ENCODE data around the gene EHD4.

Gene EHD4

DNA sequence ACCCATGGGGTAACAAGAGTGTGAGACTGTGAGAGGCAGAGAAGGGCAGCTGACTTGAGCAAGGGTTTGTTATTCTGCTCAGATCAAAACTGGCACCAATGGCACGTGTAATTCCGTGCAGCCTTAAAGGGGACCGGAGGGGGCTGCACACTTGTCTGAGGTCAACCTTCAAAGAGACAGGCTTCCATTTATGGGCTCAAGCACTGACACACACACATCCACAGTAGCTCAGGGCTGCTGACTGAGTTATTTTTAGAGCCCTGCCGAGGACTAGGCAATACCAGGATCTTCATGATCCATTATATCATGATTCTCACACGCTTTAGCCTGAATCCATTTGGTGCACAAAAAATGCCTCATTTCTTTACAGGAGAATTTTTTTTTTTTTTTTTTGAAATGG lies 57.9 kb downstream of the EHD4 start:
- Histone ChIP-seq H3K9me2 (replicated peaks; ENCODE audit: low read depth, low read length) (no peaks in the 10 kb centered on the region), H3K79me2 (ENCODE audit: insufficient read depth, low read length) (no peaks in the 10 kb centered on the region), H3K9me3 (ENCODE audit: insufficient read depth, low read depth, low read length) (no peaks in the 10 kb centered on the region), H3F3A (ENCODE audit: low read depth) (no peaks in the 10 kb centered on the region), H2AFZ (ENCODE audit: low read length) (no peak overlapping the region), H3K4me1 (ENCODE audit: insufficient read depth, low read length, poor library complexity, severe bottlenecking) (peaks cover 9% of the 10 kb centered on the region), H3K4me2 (ENCODE audit: low read depth, low read length, poor library complexity, severe bottlenecking) (no peak overlapping the region), H4K20me1 (ENCODE audit: insufficient read depth, low read length, poor library complexity, severe bottlenecking) (no peaks in the 10 kb centered on the region), H3K27me3 (ENCODE audit: insufficient read depth, low read length, poor library complexity, severe bottlenecking) (no peaks in the 10 kb centered on the region), H3K4me3 (ENCODE audit: low read length, poor library complexity, severe bottlenecking) (no peak overlapping the region), H3K36me3 (ENCODE audit: insufficient read depth, low read length) (no peaks in the 10 kb centered on the region; the same call in 1 of the 2 replicates), H3K9ac (ENCODE audit: low read depth, low read length, poor library complexity, severe bottlenecking) (no peak overlapping the region)
- TF ChIP-seq, protein P1, sequence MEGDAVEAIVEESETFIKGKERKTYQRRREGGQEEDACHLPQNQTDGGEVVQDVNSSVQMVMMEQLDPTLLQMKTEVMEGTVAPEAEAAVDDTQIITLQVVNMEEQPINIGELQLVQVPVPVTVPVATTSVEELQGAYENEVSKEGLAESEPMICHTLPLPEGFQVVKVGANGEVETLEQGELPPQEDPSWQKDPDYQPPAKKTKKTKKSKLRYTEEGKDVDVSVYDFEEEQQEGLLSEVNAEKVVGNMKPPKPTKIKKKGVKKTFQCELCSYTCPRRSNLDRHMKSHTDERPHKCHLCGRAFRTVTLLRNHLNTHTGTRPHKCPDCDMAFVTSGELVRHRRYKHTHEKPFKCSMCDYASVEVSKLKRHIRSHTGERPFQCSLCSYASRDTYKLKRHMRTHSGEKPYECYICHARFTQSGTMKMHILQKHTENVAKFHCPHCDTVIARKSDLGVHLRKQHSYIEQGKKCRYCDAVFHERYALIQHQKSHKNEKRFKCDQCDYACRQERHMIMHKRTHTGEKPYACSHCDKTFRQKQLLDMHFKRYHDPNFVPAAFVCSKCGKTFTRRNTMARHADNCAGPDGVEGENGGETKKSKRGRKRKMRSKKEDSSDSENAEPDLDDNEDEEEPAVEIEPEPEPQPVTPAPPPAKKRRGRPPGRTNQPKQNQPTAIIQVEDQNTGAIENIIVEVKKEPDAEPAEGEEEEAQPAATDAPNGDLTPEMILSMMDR (conservative IDR thresholded peaks at IDR 0.05; ENCODE audit: low read length) = no peak
- no peak for TF ChIP-seq EZH2phosphoT487 (IDR thresholded peaks at IDR 0.05; ENCODE audit: borderline replicate concordance)

DNA sequence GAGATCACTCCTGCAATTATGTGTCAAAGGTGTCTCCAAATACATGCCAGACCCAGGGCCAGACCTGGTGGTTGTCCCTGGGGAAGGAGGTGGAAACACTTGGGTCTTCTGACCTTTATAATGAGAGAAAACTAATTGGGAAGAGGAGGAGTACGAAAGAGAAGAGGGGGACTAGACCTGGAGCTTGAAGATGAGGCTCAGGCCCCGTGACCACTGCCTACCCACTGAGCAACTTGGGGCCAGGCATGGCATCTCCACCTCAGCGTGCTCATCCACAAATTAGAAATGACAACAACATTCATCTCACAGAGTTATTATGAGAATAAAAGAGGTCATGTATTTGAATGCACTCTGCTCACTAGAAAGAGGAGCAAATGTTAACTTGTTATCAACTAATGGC lies 59.1 kb downstream of the EHD4 start:
- peaks cover 5% of the 10 kb centered on the region; the same call in 1 of the 2 replicates for H3K36me3 ChIP-seq (ENCODE audit: insufficient read depth, low read length)

GRCh38 chr15:41911691-41912345 lies 60.5 kb downstream of the EHD4 start:
- Histone ChIP-seq H4K20me1 (ENCODE audit: insufficient read depth, low read length, poor library complexity, severe bottlenecking) (no peaks in the 10 kb centered on the region), H3K4me3 (ENCODE audit: low read length, poor library complexity, severe bottlenecking) (no peak overlapping the region), H3K9me3 (ENCODE audit: insufficient read depth, low read depth, low read length) (no peaks in the 10 kb centered on the region), H3K36me3 (ENCODE audit: insufficient read depth, low read length) (peaks cover 12% of the 10 kb centered on the region; the same call in 1 of the 2 replicates), H2AFZ (ENCODE audit: low read length) (no peak overlapping the region), H3K79me2 (ENCODE audit: insufficient read depth, low read length) (no peaks in the 10 kb centered on the region), H3K27me3 (ENCODE audit: insufficient read depth, low read length, poor library complexity, severe bottlenecking) (no peaks in the 10 kb centered on the region), H3K9me2 (replicated peaks; ENCODE audit: low read depth, low read length) (no peaks in the 10 kb centered on the region), H3K4me1 (ENCODE audit: insufficient read depth, low read length, poor library complexity, severe bottlenecking) (peaks cover 9% of the 10 kb centered on the region), H3K9ac (ENCODE audit: low read depth, low read length, poor library complexity, severe bottlenecking) (no peak overlapping the region), H3F3A (ENCODE audit: low read depth) (no peaks in the 10 kb centered on the region), H3K4me2 (ENCODE audit: low read depth, low read length, poor library complexity, severe bottlenecking) (no peak overlapping the region)
- TF ChIP-seq EZH2phosphoT487 (IDR thresholded peaks at IDR 0.05; ENCODE audit: borderline replicate concordance) = no peak
- TF ChIP-seq, protein P1 (conservative IDR thresholded peaks at IDR 0.05; ENCODE audit: low read length) = no peak

More for the DNA sequence above, 59.1 kb downstream of the EHD4 start:
- H3K9me3 ChIP-seq (ENCODE audit: insufficient read depth, low read depth, low read length) = no peaks in the 10 kb centered on the region
- no peak overlapping the region for H2AFZ ChIP-seq (ENCODE audit: low read length)
- TF ChIP-seq, protein P1 (conservative IDR thresholded peaks at IDR 0.05; ENCODE audit: low read length) = no peak
- TF ChIP-seq EZH2phosphoT487 (IDR thresholded peaks at IDR 0.05; ENCODE audit: borderline replicate concordance) = no peak
- no peak overlapping the region for H3K4me2 ChIP-seq (ENCODE audit: low read depth, low read length, poor library complexity, severe bottlenecking)
- peaks cover 9% of the 10 kb centered on the region for H3K4me1 ChIP-seq (ENCODE audit: insufficient read depth, low read length, poor library complexity, severe bottlenecking)
- no peaks in the 10 kb centered on the region for H3K27me3 ChIP-seq (ENCODE audit: insufficient read depth, low read length, poor library complexity, severe bottlenecking)
- H4K20me1 ChIP-seq (ENCODE audit: insufficient read depth, low read length, poor library complexity, severe bottlenecking) = no peaks in the 10 kb centered on the region
- no peaks in the 10 kb centered on the region for H3K79me2 ChIP-seq (ENCODE audit: insufficient read depth, low read length)
- no peaks in the 10 kb centered on the region for H3K9me2 ChIP-seq (replicated peaks; ENCODE audit: low read depth, low read length)
- H3F3A ChIP-seq (ENCODE audit: low read depth) = no peaks in the 10 kb centered on the region
- no peak overlapping the region for H3K9ac ChIP-seq (ENCODE audit: low read depth, low read length, poor library complexity, severe bottlenecking)
- no peak overlapping the region for H3K4me3 ChIP-seq (ENCODE audit: low read length, poor library complexity, severe bottlenecking)

Measured in Loucy (cell line).